Measurements from ENCODE around the gene KRTAP9-3. TPM values are rescaled to one million over a fixed set of nuclear protein-coding genes. Genes with fewer than 3 reads are reported as not detected.
A peak's percentile ranks its signal among the peaks of the same experiment; 100 is the strongest.
"Not testable (repeated sequence)": the region's sequence is repeated elsewhere in the genome, so short reads cannot be mapped to it uniquely, and the experiment has no call there.

The KRTAP9-3 gene
- total and polyA plus RNA-seq, 5 donors from 2014 or later, result not detected

DNA sequence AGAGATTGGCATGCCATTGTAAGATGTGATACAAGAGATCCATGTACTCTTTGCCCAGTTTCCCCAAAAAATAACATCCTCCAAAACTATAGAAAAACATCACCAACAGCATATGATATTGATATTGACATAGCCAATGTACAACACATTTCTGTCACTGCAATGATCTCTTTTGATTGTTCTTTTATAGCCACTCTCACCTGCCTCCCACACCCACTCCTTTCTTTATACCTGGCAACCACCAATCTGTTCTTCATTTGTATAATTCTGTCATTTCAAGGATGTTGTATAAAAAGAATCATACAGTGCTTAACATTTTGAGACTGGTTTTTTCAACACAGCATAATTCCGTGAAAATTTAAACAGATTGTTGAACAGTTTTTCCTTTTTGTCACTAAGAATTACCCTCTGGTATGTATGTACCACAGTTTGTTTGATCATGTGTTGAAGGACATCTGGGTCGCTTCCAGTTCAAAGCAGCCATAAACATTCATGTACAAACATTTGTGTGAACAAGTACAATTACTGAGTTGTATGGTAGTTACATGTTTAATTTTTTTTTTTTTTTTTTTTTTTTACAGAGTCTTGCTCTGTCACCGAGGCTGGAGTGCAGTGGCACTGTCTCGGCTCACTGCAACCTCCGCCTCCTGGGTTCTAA lies 32.7 kb upstream of the KRTAP9-3 start:
- Mint-ChIP-seq H3K36me3 (no peaks in the 10 kb centered on the region), H3K4me3 (no peak overlapping the region), H3K4me1 (no peaks in the 10 kb centered on the region), H3K27me3 (no peaks in the 10 kb centered on the region), H3K27ac (no peak overlapping the region), H3K9me3 (peaks cover 0 to 4% (median 0%) of the 10 kb centered on the region in 7 donors)
- H3K4me3 ChIP-seq (ENCODE audit: low read depth, low read length), result no peak overlapping the region
- no peaks in the 10 kb centered on the region for H3K4me1 ChIP-seq (ENCODE audit: control insufficient read depth, insufficient read depth, low read length, poor library complexity, severe bottlenecking)
- no peak for DNase-seq
- no peaks in the 10 kb centered on the region for H3K27me3 ChIP-seq (ENCODE audit: control insufficient read depth, insufficient read depth, low read length)
- no peak for ATAC-seq (ENCODE audit: low read depth in 2 of 2)
- no peak overlapping the region for H3K27ac ChIP-seq (ENCODE audit: insufficient read depth, low read length, poor library complexity, severe bottlenecking)
- no peaks in the 10 kb centered on the region for H3K9me3 ChIP-seq (ENCODE audit: control insufficient read depth in 2 of 2, low read length in 2 of 2)
- H3K36me3 ChIP-seq (ENCODE audit: control insufficient read depth, insufficient read depth, low read length), result no peaks in the 10 kb centered on the region

- H3K9me3 Mint-ChIP-seq, result peaks cover 0 to 7% (median 0%) of the 10 kb centered on the region in 7 donors
- H3K27me3 Mint-ChIP-seq, result peaks cover 36% of the 10 kb centered on the region
- H3K27me3 ChIP-seq (ENCODE audit: control insufficient read depth, insufficient read depth, low read length), result peaks cover 17% of the 10 kb centered on the region
- H3K27ac Mint-ChIP-seq, result peak overlapping the region in 1 of 3 donors; percentile 52
- peaks cover 0 to 2% (median under 1%) of the 10 kb centered on the region in 4 donors for H3K4me1 Mint-ChIP-seq
- H3K9me3 ChIP-seq (ENCODE audit: control insufficient read depth in 2 of 2, low read length in 2 of 2), result no peaks in the 10 kb centered on the region
- no peaks in the 10 kb centered on the region for H3K36me3 ChIP-seq (ENCODE audit: control insufficient read depth, insufficient read depth, low read length)
- H3K4me3 ChIP-seq (ENCODE audit: low read depth, low read length), result no peak overlapping the region
- DNase-seq, result no peak
- H3K4me1 ChIP-seq (ENCODE audit: control insufficient read depth, insufficient read depth, low read length, poor library complexity, severe bottlenecking), result no peaks in the 10 kb centered on the region
- no peak overlapping the region for H3K4me3 Mint-ChIP-seq
- H3K27ac ChIP-seq (ENCODE audit: insufficient read depth, low read length, poor library complexity, severe bottlenecking), result no peak overlapping the region
- no peak for ATAC-seq (ENCODE audit: low read depth in 2 of 2)
- H3K36me3 Mint-ChIP-seq, result no peaks in the 10 kb centered on the region
Measured at GRCh38 chr17:41211845-41212466, 20.3 kb upstream of the KRTAP9-3 start.

GRCh38 chr17:41212524-41213169 lies 19.6 kb upstream of the KRTAP9-3 start:
- no peak for ATAC-seq (ENCODE audit: low read depth in 2 of 2)
- H3K36me3 Mint-ChIP-seq, result no peaks in the 10 kb centered on the region

DNA sequence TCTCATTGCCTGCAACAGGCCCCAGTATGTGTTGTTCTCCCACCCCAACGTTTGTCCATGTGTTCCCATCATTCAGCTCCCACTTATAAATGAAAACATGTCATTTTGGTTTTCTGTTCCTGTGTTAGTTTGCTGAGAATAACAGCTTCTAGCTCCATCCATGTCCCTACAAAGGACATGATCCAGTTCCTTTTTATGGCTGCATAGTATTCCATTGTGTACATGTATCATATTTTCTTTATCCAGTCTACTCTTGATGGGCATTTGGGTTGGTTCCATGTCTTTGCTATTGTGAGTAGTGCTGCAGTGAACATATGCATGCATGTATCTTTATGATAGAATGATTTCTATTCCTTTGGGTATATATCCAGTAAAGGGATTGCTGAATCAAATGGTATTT lies 16.6 kb upstream of the KRTAP9-3 start:
- Histone ChIP-seq H3K9me3 (ENCODE audit: control insufficient read depth in 2 of 2, low read length in 2 of 2) (no peaks in the 10 kb centered on the region), H3K36me3 (ENCODE audit: control insufficient read depth, insufficient read depth, low read length) (no peaks in the 10 kb centered on the region), H3K4me3 (ENCODE audit: low read depth, low read length) (no peak overlapping the region), H3K4me1 (ENCODE audit: control insufficient read depth, insufficient read depth, low read length, poor library complexity, severe bottlenecking) (no peaks in the 10 kb centered on the region), H3K27me3 (ENCODE audit: control insufficient read depth, insufficient read depth, low read length) (peaks cover 10% of the 10 kb centered on the region), H3K27ac (ENCODE audit: insufficient read depth, low read length, poor library complexity, severe bottlenecking) (no peak overlapping the region)
- H3K4me3 Mint-ChIP-seq, result no peak overlapping the region
- H3K9me3 Mint-ChIP-seq, result peaks cover 0 to 10% (median 2%) of the 10 kb centered on the region in 7 donors
- H3K27ac Mint-ChIP-seq, result no peak overlapping the region
- no peaks in the 10 kb centered on the region for H3K36me3 Mint-ChIP-seq
- DNase-seq (no peak), ATAC-seq (ENCODE audit: low read depth in 2 of 2) (no peak)
- H3K27me3 Mint-ChIP-seq, result peaks cover 23% of the 10 kb centered on the region
- peaks cover 0 to 2% (median under 1%) of the 10 kb centered on the region in 4 donors for H3K4me1 Mint-ChIP-seq

More at GRCh38 chr17:41212524-41213169, 19.6 kb upstream of the KRTAP9-3 start:
- peaks cover 39% of the 10 kb centered on the region for H3K27me3 Mint-ChIP-seq
- H3K4me1 Mint-ChIP-seq, result peaks cover 0 to 2% (median under 1%) of the 10 kb centered on the region in 4 donors
- Histone ChIP-seq H3K4me1 (ENCODE audit: control insufficient read depth, insufficient read depth, low read length, poor library complexity, severe bottlenecking) (no peaks in the 10 kb centered on the region), H3K27me3 (ENCODE audit: control insufficient read depth, insufficient read depth, low read length) (peaks cover 15% of the 10 kb centered on the region), H3K36me3 (ENCODE audit: control insufficient read depth, insufficient read depth, low read length) (no peaks in the 10 kb centered on the region), H3K9me3 (ENCODE audit: control insufficient read depth in 2 of 2, low read length in 2 of 2) (no peaks in the 10 kb centered on the region), H3K4me3 (ENCODE audit: low read depth, low read length) (no peak overlapping the region), H3K27ac (ENCODE audit: insufficient read depth, low read length, poor library complexity, severe bottlenecking) (no peak overlapping the region)
- DNase-seq, result no peak
- H3K4me3 Mint-ChIP-seq, result no peak overlapping the region
- H3K27ac Mint-ChIP-seq, result peak overlapping the region in 1 of 3 donors; percentile 63
- H3K9me3 Mint-ChIP-seq, result peaks cover 0 to 8% (median 0%) of the 10 kb centered on the region in 7 donors

DNA sequence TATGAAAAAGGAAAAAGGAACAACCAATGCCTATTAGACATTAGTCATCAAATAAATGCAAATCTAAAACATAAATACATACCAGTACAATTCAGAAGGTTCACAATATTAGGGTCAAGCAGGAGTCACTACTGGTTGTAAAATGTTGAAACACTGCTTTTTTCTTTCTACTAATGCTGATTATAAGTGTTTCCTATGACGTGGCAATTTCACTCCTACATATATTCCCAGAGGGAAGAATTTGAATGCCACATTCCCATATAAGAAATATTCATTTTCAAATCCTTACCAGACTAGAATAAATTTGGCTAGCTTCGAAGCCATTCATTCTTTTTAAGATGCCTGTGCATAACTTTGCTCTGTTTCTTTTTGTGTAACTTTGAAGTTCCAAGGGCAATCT lies 8.4 kb upstream of the KRTAP9-3 start:
- DNase-seq, result no peak

DNA sequence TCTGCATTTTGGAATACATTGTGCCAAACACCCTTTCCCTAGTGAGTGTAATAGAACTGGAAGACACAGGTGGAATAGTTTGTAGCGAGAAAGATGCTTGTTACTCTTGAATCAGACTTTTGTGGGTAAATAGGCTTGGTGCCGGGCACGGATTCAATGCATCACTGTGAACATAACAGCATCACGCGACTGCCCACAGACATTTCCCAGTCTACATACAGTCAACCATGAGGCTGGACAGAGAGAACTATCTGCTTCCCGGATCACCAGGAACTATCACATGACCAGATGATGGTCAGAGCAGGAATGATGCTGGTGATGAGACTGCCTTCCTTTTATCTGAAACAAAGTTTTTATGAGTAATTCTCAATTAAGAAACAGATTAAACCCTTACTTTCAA lies 6.2 kb upstream of the KRTAP9-3 start:
- H3K27me3 ChIP-seq (ENCODE audit: control insufficient read depth, insufficient read depth, low read length), result peaks cover 9% of the 10 kb centered on the region
- H3K9me3 ChIP-seq (ENCODE audit: control insufficient read depth in 2 of 2, low read length in 2 of 2), result no peaks in the 10 kb centered on the region
- no peak for ATAC-seq (ENCODE audit: low read depth in 2 of 2)
- no peak overlapping the region for H3K4me3 ChIP-seq (ENCODE audit: low read depth, low read length)
- no peaks in the 10 kb centered on the region for H3K36me3 ChIP-seq (ENCODE audit: control insufficient read depth, insufficient read depth, low read length)
- peaks cover 26% of the 10 kb centered on the region for H3K27me3 Mint-ChIP-seq
- no peak overlapping the region for H3K27ac ChIP-seq (ENCODE audit: insufficient read depth, low read length, poor library complexity, severe bottlenecking)
- DNase-seq, result no peak
- H3K36me3 Mint-ChIP-seq, result no peaks in the 10 kb centered on the region
- peaks cover 0 to 1% (median 0%) of the 10 kb centered on the region in 7 donors for H3K9me3 Mint-ChIP-seq
- peaks cover 0 to 6% (median 2%) of the 10 kb centered on the region in 4 donors for H3K4me1 Mint-ChIP-seq
- no peaks in the 10 kb centered on the region for H3K4me1 ChIP-seq (ENCODE audit: control insufficient read depth, insufficient read depth, low read length, poor library complexity, severe bottlenecking)
- H3K4me3 Mint-ChIP-seq, result no peak overlapping the region
- H3K27ac Mint-ChIP-seq, result no peak overlapping the region

More for the DNA sequence above, 8.4 kb upstream of the KRTAP9-3 start:
- H3K4me1 Mint-ChIP-seq, result peaks cover 0 to 3% (median 0%) of the 10 kb centered on the region in 4 donors
- H3K36me3 Mint-ChIP-seq, result no peaks in the 10 kb centered on the region
- ATAC-seq (ENCODE audit: low read depth in 2 of 2), result no peak
- Histone ChIP-seq H3K36me3 (ENCODE audit: control insufficient read depth, insufficient read depth, low read length) (no peaks in the 10 kb centered on the region), H3K4me1 (ENCODE audit: control insufficient read depth, insufficient read depth, low read length, poor library complexity, severe bottlenecking) (no peaks in the 10 kb centered on the region), H3K27me3 (ENCODE audit: control insufficient read depth, insufficient read depth, low read length) (peaks cover 6% of the 10 kb centered on the region), H3K4me3 (ENCODE audit: low read depth, low read length) (no peak overlapping the region), H3K27ac (ENCODE audit: insufficient read depth, low read length, poor library complexity, severe bottlenecking) (no peak overlapping the region), H3K9me3 (ENCODE audit: control insufficient read depth in 2 of 2, low read length in 2 of 2) (no peaks in the 10 kb centered on the region)
- peaks cover 0 to 8% (median 2%) of the 10 kb centered on the region in 7 donors for H3K9me3 Mint-ChIP-seq
- no peak overlapping the region for H3K27ac Mint-ChIP-seq
- peaks cover 34% of the 10 kb centered on the region for H3K27me3 Mint-ChIP-seq
- no peak overlapping the region for H3K4me3 Mint-ChIP-seq

- not testable (repeated sequence) for H3K36me3 ChIP-seq (ENCODE audit: control insufficient read depth, insufficient read depth, low read length); H3K9me3 ChIP-seq (ENCODE audit: control insufficient read depth in 2 of 2, low read length in 2 of 2); DNase-seq; ATAC-seq (ENCODE audit: low read depth in 2 of 2); H3K4me1 ChIP-seq (ENCODE audit: control insufficient read depth, insufficient read depth, low read length, poor library complexity, severe bottlenecking); H3K27ac ChIP-seq (ENCODE audit: insufficient read depth, low read length, poor library complexity, severe bottlenecking); H3K9me3 Mint-ChIP-seq; H3K4me3 Mint-ChIP-seq; H3K27ac Mint-ChIP-seq; H3K36me3 Mint-ChIP-seq; H3K4me1 Mint-ChIP-seq; H3K27me3 ChIP-seq (ENCODE audit: control insufficient read depth, insufficient read depth, low read length); H3K4me3 ChIP-seq (ENCODE audit: low read depth, low read length)
- H3K27me3 Mint-ChIP-seq, result peaks cover 26% of the 10 kb centered on the region
Measured at GRCh38 chr17:41226598-41227095, 5.6 kb upstream of the KRTAP9-3 start, which contains the start of gene KRTAP9-2. Gene KRTAP9-2 (plus strand): TSS chr17:41226648. CDS start chr17:41226655, 7 bp downstream.

Measured in CD4-positive, CD25-positive, alpha-beta regulatory T cell (primary cell).